HL-60/S4 (cell line): ENCODE results near the gene ACOT13.
"Not testable (repeated sequence)": the region's sequence is repeated elsewhere in the genome, so short reads cannot be mapped to it uniquely, and the experiment has no call there.

Experiments
- in situ Hi-C: fragments of 300-500 bp; cut with MboI; formaldehyde crosslinking; loops from 2 replicates; pipeline ENCODE4 v1.14.3; 2022; ENCODE audit warnings: low sequenced_read_pairs

The ACOT13 gene

GRCh38 chr6:24661759-24662158 is 5.1 kb upstream of the ACOT13 start:
- in situ Hi-C loops, result not testable (repeated sequence)

GRCh38 chr6:24662236-24662635 is 4.6 kb upstream of the ACOT13 start:
- in situ Hi-C loops, result no loop called here

GRCh38 chr6:24663189-24663588 is 3.7 kb upstream of the ACOT13 start:
- in situ Hi-C loops, result no loop called here

- in situ Hi-C loops, result no loop called here
Measured at GRCh38 chr6:24664046-24664987, 2.6 kb upstream of the ACOT13 start.

- in situ Hi-C loops, result no loop called here
Measured at GRCh38 chr6:24666097-24666640, 708 bp upstream of the ACOT13 start.

GRCh38 chr6:24667378-24667803 is 514 bp downstream of the ACOT13 start:
- in situ Hi-C loops, result no loop called here

GRCh38 chr6:24668066-24668996 is 1.5 kb downstream of the ACOT13 start:
- in situ Hi-C loops, result not testable (repeated sequence)

- in situ Hi-C loops, result no loop called here
Measured at GRCh38 chr6:24668997-24669361, 2.1 kb downstream of the ACOT13 start.

GRCh38 chr6:24670492-24670891 is 3.6 kb downstream of the ACOT13 start:
- in situ Hi-C loops, result not testable (repeated sequence)

GRCh38 chr6:24671077-24671476 is 4.2 kb downstream of the ACOT13 start:
- in situ Hi-C loops, result not testable (repeated sequence)

GRCh38 chr6:24672620-24673182 is 5.8 kb downstream of the ACOT13 start:
- in situ Hi-C loops, result no loop called here

GRCh38 chr6:24673625-24674024 is 6.7 kb downstream of the ACOT13 start:
- in situ Hi-C loops, result no loop called here

GRCh38 chr6:24678792-24679352 is 12.0 kb downstream of the ACOT13 start:
- in situ Hi-C loops, result not testable (repeated sequence)

- in situ Hi-C loops, result no loop called here
Measured at GRCh38 chr6:24680582-24680981, 13.7 kb downstream of the ACOT13 start.

GRCh38 chr6:24683297-24684296 is 16.7 kb downstream of the ACOT13 start:
- in situ Hi-C loops, result no loop called here

GRCh38 chr6:24686408-24686807 is 19.5 kb downstream of the ACOT13 start:
- in situ Hi-C loops, result no loop called here

- in situ Hi-C loops, result no loop called here
Measured at GRCh38 chr6:24686946-24687345, 20.1 kb downstream of the ACOT13 start.

- in situ Hi-C loops, result loop anchor here (10.0 kb wide), 1 partner anchor 115 kb away; no protein-coding TSS in a partner anchor
Measured at GRCh38 chr6:24689964-24690363, 23.1 kb downstream of the ACOT13 start.

- in situ Hi-C loops, result loop anchor here (10.0 kb wide), 1 partner anchor 116 kb away; no protein-coding TSS in a partner anchor
Measured at GRCh38 chr6:24690593-24690992, 23.7 kb downstream of the ACOT13 start.
